Right lobe of liver (tissue), 4 donors: ENCODE measurements around the gene GNB5.

Experiments used
- POLR2A ChIP-seq: fragments of 450-650 bp; IDR thresholded peaks from one replicate; pipeline ENCODE4 v1.6.1; 2017; ENCODE audit warnings: antibody characterized with exemption, mild to moderate bottlenecking
- TF ChIP-seq, protein P1 (sequence below), 4 donors: fragments of 200-600 bp in 3 of 4; fragments of 450-650 bp in 1 of 4; IDR thresholded peaks; one replicate each; pipeline versions ENCODE4 v1.5.1 to v1.8.0; 2016 to 2022; ENCODE audit warnings: antibody characterized with exemption in 4 of 4, mild to moderate bottlenecking in 2 of 4
- donor health status: DM: no; HTN: no; CAD: no.
- donor health status: DM: no; HTN: no; CAD: no.
- donor health status: DM: no; HTN: yes; CAD: no.

DNA sequence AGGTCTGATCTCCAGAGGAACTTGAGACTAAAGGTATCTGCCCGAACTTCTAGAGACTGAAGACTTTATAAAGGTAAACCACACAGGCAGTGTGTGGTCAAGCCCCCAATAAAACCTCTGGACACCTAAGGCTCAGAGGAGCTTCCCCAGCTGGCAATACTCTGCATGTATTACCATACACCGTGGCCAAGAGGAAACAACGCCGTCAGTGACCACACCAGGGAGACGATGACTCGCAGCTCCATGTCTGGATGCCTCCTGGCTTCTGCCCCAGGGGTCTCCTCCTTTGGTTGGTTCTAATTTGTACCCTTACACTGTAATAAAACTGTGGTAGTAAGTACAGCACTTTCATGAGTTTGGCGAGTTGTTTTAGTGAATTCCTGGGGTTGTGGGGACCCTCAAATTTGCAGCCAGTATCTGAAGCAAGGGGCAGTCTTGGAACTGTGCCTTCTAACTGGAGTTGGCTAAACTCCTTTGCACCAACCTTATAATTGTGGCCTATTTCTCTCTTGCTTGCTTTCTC lies 46.5 kb downstream of the GNB5 start:
- TF ChIP-seq, protein P1, sequence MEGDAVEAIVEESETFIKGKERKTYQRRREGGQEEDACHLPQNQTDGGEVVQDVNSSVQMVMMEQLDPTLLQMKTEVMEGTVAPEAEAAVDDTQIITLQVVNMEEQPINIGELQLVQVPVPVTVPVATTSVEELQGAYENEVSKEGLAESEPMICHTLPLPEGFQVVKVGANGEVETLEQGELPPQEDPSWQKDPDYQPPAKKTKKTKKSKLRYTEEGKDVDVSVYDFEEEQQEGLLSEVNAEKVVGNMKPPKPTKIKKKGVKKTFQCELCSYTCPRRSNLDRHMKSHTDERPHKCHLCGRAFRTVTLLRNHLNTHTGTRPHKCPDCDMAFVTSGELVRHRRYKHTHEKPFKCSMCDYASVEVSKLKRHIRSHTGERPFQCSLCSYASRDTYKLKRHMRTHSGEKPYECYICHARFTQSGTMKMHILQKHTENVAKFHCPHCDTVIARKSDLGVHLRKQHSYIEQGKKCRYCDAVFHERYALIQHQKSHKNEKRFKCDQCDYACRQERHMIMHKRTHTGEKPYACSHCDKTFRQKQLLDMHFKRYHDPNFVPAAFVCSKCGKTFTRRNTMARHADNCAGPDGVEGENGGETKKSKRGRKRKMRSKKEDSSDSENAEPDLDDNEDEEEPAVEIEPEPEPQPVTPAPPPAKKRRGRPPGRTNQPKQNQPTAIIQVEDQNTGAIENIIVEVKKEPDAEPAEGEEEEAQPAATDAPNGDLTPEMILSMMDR (IDR thresholded peaks at IDR 0.05): no peak
- no peak for TF ChIP-seq POLR2A
